GM12878 (cell line): Measurements from ENCODE around the gene GNB2. TPM values are rescaled to one million over a fixed set of nuclear protein-coding genes. Genes with fewer than 3 reads are reported as not detected.
"Not testable (repeated sequence)": the region's sequence is repeated elsewhere in the genome, so short reads cannot be mapped to it uniquely, and the experiment has no call there.

Experiments
- ATAC-seq: fragments of 200-7000 bp; cut with Tn5 transposase; 3 replicates; pipeline ENCODE4 v1.9.1; 2020; ENCODE audit warnings: mild to moderate bottlenecking, moderate library complexity
- BruUV-seq: library from RNA; stranded (reverse); fragments of 400-500 nt; replicated peaks from 2 replicates; lab custom pipeline; 2021; lab: Mats Ljungman, UMichigan
- CTCF ChIA-PET: fragments of 300-600 bp; sonication (Branson Sonifier 250); formaldehyde crosslinking; extraction: SDS; loops from one replicate; lab custom pipeline; 2021; ENCODE audit warnings: inconsistent platforms; lab: Yijun Ruan, JAX
- POLR2A ChIA-PET: fragments of 350-600 bp; formaldehyde crosslinking; extraction: SDS; loops from one replicate; lab custom pipeline; 2021; ENCODE audit warnings: inconsistent platforms; lab: Charles Lee
- RAD21 ChIA-PET: fragments of 300-600 bp; sonication (Branson Sonifier 250); formaldehyde crosslinking; loops from one replicate; lab custom pipeline; 2023; ENCODE audit warnings: antibody characterized with exemption; ENCODE audit not compliant: unreplicated experiment; lab: Charles Lee
- SMC1A ChIA-PET: fragments of 300-600 bp; sonication (Branson Sonifier 250); formaldehyde crosslinking; loops from one replicate; lab custom pipeline; 2023; ENCODE audit not compliant: unreplicated experiment, uncharacterized antibody; lab: Charles Lee
- DNase-seq: peaks from one replicate; pipeline ENCODE4 v3.0.0-alpha.2; 2011; ENCODE audit warnings: low read depth, low spot score
- FAIRE-seq: peaks from 3 replicates; lab custom pipeline; 2011; peaks lifted over from hg19 to GRCh38; lab: Jason Lieb, UNC
- H2AFZ ChIP-seq: 2 replicates; pipeline ENCODE4 v1.6.0; 2011; ENCODE audit warnings: low read depth, low read length, control low read depth; ENCODE audit not compliant: control insufficient read depth
- H3K27ac ChIP-seq: 2 replicates; pipeline ENCODE4 v1.5.1; 2011; ENCODE audit warnings: control low read depth; ENCODE audit not compliant: control insufficient read depth, insufficient read depth
- H3K27me3 ChIP-seq, 2 experiments: replicated peaks in 1 of 2; 2 replicates each; pipeline versions ENCODE4 v1.6.0 to v1.6.1; 2011; ENCODE audit warnings: low read length in 1 of 2; ENCODE audit not compliant: control insufficient read depth in 2 of 2, insufficient read depth in 2 of 2
- H3K36me3 ChIP-seq, 2 experiments: 2 replicates each; pipeline ENCODE4 v1.5.1; 2011; ENCODE audit warnings: low read length in 1 of 2; ENCODE audit not compliant: control insufficient read depth in 2 of 2, insufficient read depth in 2 of 2
- H3K4me1 ChIP-seq: 2 replicates; pipeline ENCODE4 v1.6.1; 2011; ENCODE audit warnings: mild to moderate bottlenecking, low read length, moderate library complexity, mixed read lengths; ENCODE audit not compliant: control insufficient read depth, insufficient read depth
- H3K4me2 ChIP-seq: 2 replicates; pipeline ENCODE4 v1.6.0; 2011; ENCODE audit warnings: control low read depth; ENCODE audit not compliant: control insufficient read depth, insufficient read depth
- H3K4me3 ChIP-seq: fragments of 200-600 bp; sonication (generic); 2 replicates; pipeline ENCODE4 v1.5.1; 2016
- H3K79me2 ChIP-seq: 2 replicates; pipeline ENCODE4 v1.6.0; 2011; ENCODE audit warnings: low read length; ENCODE audit not compliant: control insufficient read depth, insufficient read depth
- H3K9ac ChIP-seq: 2 replicates; pipeline ENCODE4 v1.8.0; 2011; ENCODE audit warnings: low read length, control low read depth, mixed read lengths; ENCODE audit not compliant: control insufficient read depth, insufficient read depth
- H3K9me3 ChIP-seq: replicated peaks from 3 replicates; pipeline ENCODE4 v1.5.1; 2011; ENCODE audit warnings: mild to moderate bottlenecking, low read length; ENCODE audit not compliant: control insufficient read depth, insufficient read depth
- H4K20me1 ChIP-seq: 2 replicates; pipeline ENCODE4 v1.6.0; 2011; ENCODE audit not compliant: control insufficient read depth, insufficient read depth
- BCL3 ChIP-seq: IDR thresholded peaks from 2 replicates; pipeline ENCODE4 v1.6.1; 2011; ENCODE audit warnings: borderline replicate concordance, low read depth, mild to moderate bottlenecking, moderate library complexity, low read length; ENCODE audit not compliant: insufficient read depth, poor library complexity, severe bottlenecking
- CREM ChIP-seq: IDR thresholded peaks from 2 replicates; pipeline ENCODE4 v1.6.1; 2014; ENCODE audit warnings: antibody characterized with exemption, low read depth
- WGBS: methylation state at CpG from one replicate; pipeline ENCODE4 v1.1.6; 2016; ENCODE audit warnings: low lambda C conversion rate; ENCODE audit not compliant: insufficient replicate concordance, insufficient coverage; ENCODE audit errors: missing lambda C conversion rate; 5-methylcytosine and 5-hydroxymethylcytosine counted together
- in situ Hi-C: fragments of 300-500 bp; cut with MboI; formaldehyde crosslinking; loops from 9 replicates; pipeline ENCODE4 v1.14.3; 2018; ENCODE audit warnings: mixed read lengths
- intact Hi-C: fragments of 100-400 bp; cut with micrococcal nuclease; formaldehyde crosslinking; loops from one replicate; pipeline ENCODE4 v1.14.2; 2022; ENCODE audit not compliant: unreplicated experiment
- polyA plus RNA-seq, 11 experiments: library from polyadenylated mRNA; depleted of rRNA in 4 of 11; unstranded in 6 of 11; stranded (reverse) in 5 of 11; fragments of >200 nt; fragmentation: Nextera tagmentation in 4 of 11; fragmentation: Illumina TruSeq in 1 of 11; extraction: Ambion mirVana in 4 of 11; extraction: Trizol in 1 of 11; gene quantifications; 1 replicate in 1 of 11; 2 replicates in 10 of 11; pipeline versions ENCODE4 v1.2.1 to v1.2.3, GENCODE V29; 2011 to 2016; ENCODE audit warnings: inconsistent platforms in 2 of 11, missing spikeins in 2 of 11, low read depth in 1 of 11
- total RNA-seq, 4 experiments: library from RNA; depleted of rRNA in 3 of 4; stranded (reverse); fragments of >200 nt in 3 of 4; fragmentation: Illumina TruSeq in 1 of 4; extraction: Trizol in 1 of 4; gene quantifications; 2 replicates each; pipeline versions ENCODE4 v1.2.1 to v1.2.3, GENCODE V29; 2013 to 2021

Gene GNB2
- total and polyA plus RNA-seq, 10 of the 15 experiments (the other 5 are each of a cell fraction or from before 2014, with no cell fraction given), result 0.35 to 175 (median 59.7) TPM

- Histone ChIP-seq H3K4me2 (no peak overlapping the region), H3K27me3 (no peaks in the 10 kb centered on the region), H3K4me3 (no peak overlapping the region), H3K4me1 (peaks cover 16% of the 10 kb centered on the region), H3K9me3 (no peaks in the 10 kb centered on the region), H4K20me1 (no peaks in the 10 kb centered on the region), H2AFZ (no peak overlapping the region), H3K27ac (no peak overlapping the region), H3K9ac (no peak overlapping the region), H3K36me3 (no peaks in the 10 kb centered on the region), H3K79me2 (no peaks in the 10 kb centered on the region)
- ChIA-PET POLR2A (no interaction called here), SMC1A (interaction anchor here (0.7 kb wide), 1 partner anchor 233 kb away, joined by 3 read pairs; no protein-coding TSS in a partner anchor), CTCF (interaction anchor here (1.3 kb wide), 1 partner anchor 9 kb away, joined by 5 read pairs; no protein-coding TSS in a partner anchor), RAD21 (no interaction called here)
- no peak for DNase-seq
- intact Hi-C loops (loop anchor here (5.0 to 10.0 kb wide), 2 partner anchors 87 to 224 kb away; partner anchors contain the start of genes MOSPD3 and TSC22D4), in situ Hi-C loops (loop anchor here (25.0 kb wide), 1 partner anchor 237 kb away; the partner anchor contains the start of gene SPACDR)
- no peak for ATAC-seq
- 87% methylated on average over 5 of the region's 6 CpGs for WGBS
- FAIRE-seq, result no peak
- peak; percentile 36 for TF ChIP-seq BCL3
- no peak for TF ChIP-seq CREM
- BruUV-seq, result no TSS peak
Measured at GRCh38 chr7:100699018-100699417, 25.5 kb downstream of the GNB2 start.

- H4K20me1 ChIP-seq, ATAC-seq, H3K4me1 ChIP-seq, DNase-seq, intact Hi-C loops, H3K27ac ChIP-seq, H3K9ac ChIP-seq, H3K4me2 ChIP-seq, H3K9me3 ChIP-seq, H2AFZ ChIP-seq, BruUV-seq, SMC1A ChIA-PET, H3K79me2 ChIP-seq, H3K27me3 ChIP-seq, POLR2A ChIA-PET, H3K36me3 ChIP-seq, FAIRE-seq, H3K4me3 ChIP-seq: not testable (repeated sequence)
- 75% methylated on average over 3 of the region's 3 CpGs for WGBS
- ChIA-PET RAD21 (interaction anchor here (0.7 kb wide), 1 partner anchor 9 kb away, joined by 6 read pairs; no protein-coding TSS in a partner anchor), CTCF (interaction anchor here (1.2 to 1.7 kb wide), 4 partner anchors 10 to 136 kb away, joined by 3 to 5 read pairs (median 3); no protein-coding TSS in a partner anchor)
- in situ Hi-C loops, result loop anchor here (10.0 kb wide), 1 partner anchor 154 kb away; the partner anchor contains the start of gene SLC12A9
Measured at GRCh38 chr7:100701089-100701488, 27.5 kb downstream of the GNB2 start.
